Measurements from ENCODE around the gene USH2A.

- no peak for TF ChIP-seq POLR2AphosphoS5 (IDR thresholded peaks at IDR 0.05)
- TF ChIP-seq POLR2A (IDR thresholded peaks at IDR 0.05; ENCODE audit: low read depth), result no peak
- no peak for TF ChIP-seq CTCF (IDR thresholded peaks at IDR 0.05)
These were observed 97.3 kb downstream of the USH2A start for GRCh38 chr1:216325946-216326345.
